PC-9 (cell line): ENCODE data around the gene GPR143.

ENCODE experiments used
- EZH2 ChIP-seq: fragments of 200-600 bp; sonication (generic); IDR thresholded peaks from 2 replicates; pipeline ENCODE4 v1.8.0; 2017; ENCODE audit warnings: antibody characterized with exemption, low read depth
- TF ChIP-seq, protein P1 (sequence below): fragments of 200-600 bp; sonication (generic); conservative IDR thresholded peaks from 2 replicates; pipeline ENCODE4 v1.6.1; 2017; ENCODE audit warnings: mixed run types, antibody characterized with exemption, mild to moderate bottlenecking, moderate library complexity

DNA sequence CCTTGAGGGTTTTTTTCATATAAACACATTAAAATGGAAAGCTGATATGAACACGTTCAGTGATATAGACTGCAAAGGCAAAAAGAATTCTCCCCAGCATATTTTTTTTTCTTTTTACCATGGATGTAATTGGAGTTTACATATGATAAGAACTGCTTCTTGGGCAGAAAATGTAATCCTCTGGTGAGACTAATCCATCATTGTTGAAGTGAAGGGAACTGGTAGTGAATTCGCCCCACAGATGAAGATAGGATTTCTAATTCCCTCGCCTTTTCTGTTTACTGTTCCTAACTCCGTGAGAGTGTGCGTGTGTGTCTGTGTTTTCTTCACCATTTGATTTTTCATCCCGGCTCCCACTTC, 88.9 kb downstream of the GPR143 start:
- TF ChIP-seq, protein P1, sequence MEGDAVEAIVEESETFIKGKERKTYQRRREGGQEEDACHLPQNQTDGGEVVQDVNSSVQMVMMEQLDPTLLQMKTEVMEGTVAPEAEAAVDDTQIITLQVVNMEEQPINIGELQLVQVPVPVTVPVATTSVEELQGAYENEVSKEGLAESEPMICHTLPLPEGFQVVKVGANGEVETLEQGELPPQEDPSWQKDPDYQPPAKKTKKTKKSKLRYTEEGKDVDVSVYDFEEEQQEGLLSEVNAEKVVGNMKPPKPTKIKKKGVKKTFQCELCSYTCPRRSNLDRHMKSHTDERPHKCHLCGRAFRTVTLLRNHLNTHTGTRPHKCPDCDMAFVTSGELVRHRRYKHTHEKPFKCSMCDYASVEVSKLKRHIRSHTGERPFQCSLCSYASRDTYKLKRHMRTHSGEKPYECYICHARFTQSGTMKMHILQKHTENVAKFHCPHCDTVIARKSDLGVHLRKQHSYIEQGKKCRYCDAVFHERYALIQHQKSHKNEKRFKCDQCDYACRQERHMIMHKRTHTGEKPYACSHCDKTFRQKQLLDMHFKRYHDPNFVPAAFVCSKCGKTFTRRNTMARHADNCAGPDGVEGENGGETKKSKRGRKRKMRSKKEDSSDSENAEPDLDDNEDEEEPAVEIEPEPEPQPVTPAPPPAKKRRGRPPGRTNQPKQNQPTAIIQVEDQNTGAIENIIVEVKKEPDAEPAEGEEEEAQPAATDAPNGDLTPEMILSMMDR: no peak
- TF ChIP-seq EZH2: no peak
